CD14-positive monocyte (primary cell): ENCODE measurements around the gene KMT2E. TPM values are rescaled to one million over a fixed set of nuclear protein-coding genes. Genes with fewer than 3 reads are reported as not detected.

ENCODE experiments used
- DNase-seq, 3 donors: peaks; one replicate each; pipeline ENCODE4 v3.0.0-alpha.2; 2011 to 2022
- H2AFZ ChIP-seq: 2 replicates; pipeline ENCODE4 v1.6.0; 2012; ENCODE audit warnings: mild to moderate bottlenecking, low read depth, low read length, inconsistent platforms; ENCODE audit not compliant: insufficient read depth, poor library complexity, severe bottlenecking
- H3K27ac ChIP-seq, 2 donors: 1 replicate in 1 of 2; 2 replicates in 1 of 2; pipeline ENCODE4 v1.5.1; 2012 to 2013; ENCODE audit warnings: low read length in 2 of 2, control low read depth in 1 of 2, inconsistent platforms in 1 of 2, low read depth in 1 of 2, mild to moderate bottlenecking in 1 of 2
- H3K27me3 ChIP-seq, 2 donors: one replicate each; pipeline versions ENCODE4 v1.6.0 to v1.6.1; 2011 to 2013; ENCODE audit warnings: low read length in 2 of 2; ENCODE audit not compliant: control insufficient read depth in 2 of 2, insufficient read depth in 2 of 2
- H3K36me3 ChIP-seq, 2 donors: replicated peaks in 1 of 2; 1 replicate in 1 of 2; 2 replicates in 1 of 2; pipeline versions ENCODE4 v1.5.1 to v1.6.1; 2012 to 2013; ENCODE audit warnings: low read length in 2 of 2, control low read depth in 1 of 2, inconsistent platforms in 1 of 2, mild to moderate bottlenecking in 1 of 2; ENCODE audit not compliant: insufficient read depth in 2 of 2, control insufficient read depth in 1 of 2
- H3K4me1 ChIP-seq, 2 donors: 1 replicate in 1 of 2; 2 replicates in 1 of 2; pipeline versions ENCODE4 v1.5.1 to v1.6.1; 2012 to 2013; ENCODE audit warnings: low read length in 2 of 2, control low read depth in 1 of 2, inconsistent platforms in 1 of 2, mild to moderate bottlenecking in 1 of 2, moderate library complexity in 1 of 2; ENCODE audit not compliant: insufficient read depth in 2 of 2, control insufficient read depth in 1 of 2
- H3K4me2 ChIP-seq: replicated peaks from 2 replicates; pipeline ENCODE3; 2012; ENCODE audit warnings: low read length, moderate library complexity, mild to moderate bottlenecking; ENCODE audit not compliant: poor library complexity, severe bottlenecking; ENCODE audit errors: extremely low read depth
- H3K4me3 ChIP-seq, 3 experiments: fragments of 200-600 bp in 1 of 3; sonication (generic) in 1 of 3; replicated peaks in 1 of 3; 1 replicate in 2 of 3; 2 replicates in 1 of 3; pipeline ENCODE4 v1.5.1; 2011 to 2013; ENCODE audit warnings: low read length in 3 of 3, mild to moderate bottlenecking in 3 of 3, control low read depth in 2 of 3, low read depth in 2 of 3, inconsistent platforms in 1 of 3, moderate library complexity in 1 of 3
- H3K79me2 ChIP-seq: 2 replicates; pipeline ENCODE4 v1.6.0; 2012; ENCODE audit warnings: mild to moderate bottlenecking, control low read depth, inconsistent platforms, low read length, moderate library complexity; ENCODE audit not compliant: insufficient read depth
- H3K9ac ChIP-seq: 2 replicates; pipeline ENCODE4 v1.6.0; 2017; ENCODE audit warnings: low read length, mild to moderate bottlenecking; ENCODE audit not compliant: insufficient read depth, poor library complexity, severe bottlenecking
- H3K9me3 ChIP-seq, 2 donors: replicated peaks in 1 of 2; 1 replicate in 1 of 2; 2 replicates in 1 of 2; pipeline versions ENCODE4 v1.5.1 to v1.6.1; 2012 to 2013; ENCODE audit warnings: low read length in 2 of 2, control low read depth in 1 of 2; ENCODE audit not compliant: control insufficient read depth in 1 of 2, insufficient read depth in 1 of 2
- H4K20me1 ChIP-seq: 2 replicates; pipeline ENCODE4 v1.6.0; 2012; ENCODE audit warnings: mild to moderate bottlenecking, low read length, control low read depth, moderate library complexity; ENCODE audit not compliant: insufficient read depth
- H3K27ac Mint-ChIP-seq, 7 donors: one replicate each; pipeline ENCODE4 v1.8.0; 2020; ENCODE audit warnings: mild to moderate bottlenecking in 7 of 7, mixed read lengths in 7 of 7, moderate library complexity in 6 of 7, inconsistent platforms in 2 of 7
- H3K27me3 Mint-ChIP-seq, 3 donors: one replicate each; pipeline ENCODE4 v1.8.0; 2021 to 2022; ENCODE audit warnings: low read depth in 3 of 3, mild to moderate bottlenecking in 3 of 3, mixed read lengths in 3 of 3, moderate library complexity in 3 of 3, inconsistent platforms in 1 of 3
- H3K36me3 Mint-ChIP-seq, 2 donors: one replicate each; pipeline ENCODE4 v1.8.0; 2020; ENCODE audit warnings: mixed read lengths in 2 of 2, inconsistent platforms in 1 of 2, mild to moderate bottlenecking in 1 of 2
- H3K4me1 Mint-ChIP-seq: one replicate; pipeline ENCODE4 v1.8.0; 2020; ENCODE audit warnings: mild to moderate bottlenecking, mixed read lengths
- H3K4me3 Mint-ChIP-seq, 2 donors: one replicate each; pipeline ENCODE4 v1.8.0; 2020; ENCODE audit warnings: mild to moderate bottlenecking in 2 of 2, mixed read lengths in 2 of 2, moderate library complexity in 1 of 2
- H3K9me3 Mint-ChIP-seq, 7 donors: one replicate each; pipeline ENCODE4 v1.8.0; 2020 to 2022; ENCODE audit warnings: mixed read lengths in 7 of 7, mild to moderate bottlenecking in 6 of 7, moderate library complexity in 6 of 7, inconsistent platforms in 2 of 7
- CTCF ChIP-seq: fragments of 200-600 bp; IDR thresholded peaks from one replicate; pipeline ENCODE4 v1.8.0; 2022; ENCODE audit warnings: antibody characterized with exemption, mild to moderate bottlenecking
- WGBS: methylation state at CpG from one replicate; pipeline ENCODE4 v1.1.5; 2013; ENCODE audit warnings: missing lambda C conversion rate; ENCODE audit not compliant: insufficient coverage; 5-methylcytosine and 5-hydroxymethylcytosine counted together
- intact Hi-C, 2 donors: fragments of 100-400 bp; cut with micrococcal nuclease; formaldehyde crosslinking; loops; one replicate each; pipeline versions ENCODE4 v1.15.0 to v1.15.1; 2023
- polyA plus RNA-seq, 3 donors: library from polyadenylated mRNA; depleted of rRNA in 1 of 3; unstranded in 2 of 3; stranded (reverse) in 1 of 3; fragments of 300-500 nt in 2 of 3; fragments of >200 nt in 1 of 3; fragmentation: Illumina TruSeq in 2 of 3; gene quantifications; 1 replicate in 2 of 3; 2 replicates in 1 of 3; pipeline ENCODE4 v1.2.3, GENCODE V29; 2012 to 2021

Gene KMT2E
- polyA plus RNA-seq, 3 donors = 21.5 to 58.0 (median 33.1) TPM

DNA sequence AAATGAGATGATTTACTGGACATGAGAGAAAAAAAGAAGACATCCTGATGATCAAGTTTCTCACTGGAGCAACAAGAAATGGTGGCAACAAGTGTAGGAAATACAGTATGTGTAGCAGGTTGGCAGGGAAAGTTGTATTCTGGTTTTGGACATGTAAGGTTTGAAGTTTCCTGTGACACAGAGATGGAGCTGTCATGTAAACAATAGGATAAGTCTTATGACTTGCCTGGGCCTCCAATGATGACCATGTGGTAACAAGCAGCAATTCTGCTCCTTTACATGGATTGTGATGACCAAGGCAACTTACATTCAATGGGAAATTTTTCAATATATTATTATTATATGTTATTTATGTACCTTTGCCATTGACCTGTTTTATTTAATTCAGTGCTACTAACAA is 125.4 kb downstream of the KMT2E start:
- no peaks in the 10 kb centered on the region for H3K27me3 ChIP-seq
- no peak for DNase-seq
- H3K4me1 Mint-ChIP-seq = no peaks in the 10 kb centered on the region
- H3K27ac Mint-ChIP-seq = no peak overlapping the region
- TF ChIP-seq CTCF = no peak
- no peaks in the 10 kb centered on the region for H3K9me3 ChIP-seq
- H3K36me3 ChIP-seq = peaks cover 52 to 94% of the 10 kb centered on the region in 2 donors
- no peaks in the 10 kb centered on the region for H3K4me1 ChIP-seq
- H2AFZ ChIP-seq = no peak overlapping the region
- H3K27ac ChIP-seq = no peak overlapping the region
- intact Hi-C loops = no loop called here
- H3K4me2 ChIP-seq = no peak overlapping the region
- H3K9me3 Mint-ChIP-seq = no peaks in the 10 kb centered on the region
- H3K27me3 Mint-ChIP-seq = no peaks in the 10 kb centered on the region
- no peak overlapping the region for H3K9ac ChIP-seq
- H3K4me3 ChIP-seq = no peak overlapping the region
- peaks cover 58 to 76% of the 10 kb centered on the region in 2 donors for H3K36me3 Mint-ChIP-seq
- no peaks in the 10 kb centered on the region for H3K79me2 ChIP-seq
- peaks cover 37% of the 10 kb centered on the region for H4K20me1 ChIP-seq
- H3K4me3 Mint-ChIP-seq = no peak overlapping the region

DNA sequence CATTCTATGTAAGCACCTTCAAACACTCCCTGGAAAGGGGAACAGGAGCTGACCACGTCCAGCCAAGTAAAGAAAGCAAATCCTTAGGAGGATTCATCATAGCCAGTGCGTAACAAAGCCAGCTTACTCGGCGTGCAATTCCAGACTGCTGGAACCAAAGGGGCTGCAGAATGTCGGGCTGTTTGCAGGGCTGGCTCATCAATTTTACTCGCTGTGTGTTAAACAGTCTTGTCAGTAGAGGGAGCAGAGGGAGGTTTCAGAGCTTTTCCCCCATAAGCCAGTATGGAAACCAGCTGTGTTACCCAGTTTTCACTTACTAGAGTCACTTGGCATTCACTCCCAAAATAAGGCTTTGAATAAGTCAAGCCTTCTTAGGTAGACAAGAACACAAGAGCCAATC is 127.1 kb downstream of the KMT2E start:
- no peaks in the 10 kb centered on the region for H3K9me3 Mint-ChIP-seq
- intact Hi-C loops = no loop called here
- no peaks in the 10 kb centered on the region for H3K4me1 Mint-ChIP-seq
- Histone ChIP-seq H3K9me3 (no peaks in the 10 kb centered on the region), H3K27ac (no peak overlapping the region), H3K36me3 (peaks cover 51 to 96% of the 10 kb centered on the region in 2 donors), H2AFZ (no peak overlapping the region), H4K20me1 (peaks cover 32% of the 10 kb centered on the region), H3K4me3 (no peak overlapping the region), H3K79me2 (no peaks in the 10 kb centered on the region), H3K4me2 (no peak overlapping the region), H3K9ac (no peak overlapping the region), H3K4me1 (no peaks in the 10 kb centered on the region), H3K27me3 (no peaks in the 10 kb centered on the region)
- peaks cover 66 to 79% of the 10 kb centered on the region in 2 donors for H3K36me3 Mint-ChIP-seq
- no peak for TF ChIP-seq CTCF
- DNase-seq = no peak
- H3K27me3 Mint-ChIP-seq = no peaks in the 10 kb centered on the region
- peak overlapping the region in 1 of 7 donors; percentile 6 for H3K27ac Mint-ChIP-seq
- H3K4me3 Mint-ChIP-seq = no peak overlapping the region
- WGBS = 86% methylated on average over 1 of the region's 6 CpGs
